Measurements from ENCODE around the gene CARS2. TPM values are rescaled to one million over a fixed set of nuclear protein-coding genes. Genes with fewer than 3 reads are reported as not detected.

CARS2 gene
- total RNA-seq, 1 donor from 2014 or later = 41.7 TPM

Other genes with a start within 250 kb of the CARS2 start
- gene RAB20, start 144.4 kb downstream of the CARS2 start, total RNA-seq = 0.77 and 0.89 TPM in 2 replicates
- 13.7 and 26.9 TPM in 2 replicates for gene NAXD, start 90.6 kb downstream of the CARS2 start, total RNA-seq
- gene ING1, start 7.6 kb upstream of the CARS2 start, total RNA-seq = 12.5 and 16.6 TPM in 2 replicates
- gene ANKRD10, start 209.0 kb upstream of the CARS2 start, total RNA-seq = 50.6 and 64.0 TPM in 2 replicates

All from dermis microvascular lymphatic vessel endothelial cell (primary cell).